Medulla oblongata (tissue), 1 donor: ENCODE measurements around the gene CENPC.
"Not testable (repeated sequence)": the region's sequence is repeated elsewhere in the genome, so short reads cannot be mapped to it uniquely, and the experiment has no call there.

Source experiments
- DNase-seq: peaks from one replicate; pipeline ENCODE4 v3.0.0-alpha.2; 2015; ENCODE audit errors: extremely low spot score

CENPC gene

GRCh38 chr4:67552146-67552792 is 7.0 kb upstream of the CENPC start:
- not testable (repeated sequence) for DNase-seq

DNA sequence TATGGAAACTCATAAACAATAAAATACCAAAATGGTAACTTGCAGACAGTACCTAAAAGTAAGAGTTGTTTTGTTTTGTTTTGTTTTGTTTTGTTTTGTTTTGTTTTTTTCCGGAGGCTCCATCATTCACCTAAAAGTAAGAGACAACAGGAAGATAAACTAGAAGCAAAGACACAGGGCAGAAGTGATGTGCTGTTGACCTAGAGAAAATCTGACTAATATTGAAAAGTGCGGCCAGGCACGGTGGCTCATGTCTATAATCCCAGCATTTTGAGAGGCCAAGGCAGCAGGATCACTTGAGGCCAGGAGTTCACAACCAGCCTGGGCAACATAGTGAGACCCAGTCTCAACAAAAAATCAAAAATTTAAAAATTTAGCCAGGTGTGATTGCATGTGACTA is 5.6 kb upstream of the CENPC start:
- no peak for DNase-seq

DNA sequence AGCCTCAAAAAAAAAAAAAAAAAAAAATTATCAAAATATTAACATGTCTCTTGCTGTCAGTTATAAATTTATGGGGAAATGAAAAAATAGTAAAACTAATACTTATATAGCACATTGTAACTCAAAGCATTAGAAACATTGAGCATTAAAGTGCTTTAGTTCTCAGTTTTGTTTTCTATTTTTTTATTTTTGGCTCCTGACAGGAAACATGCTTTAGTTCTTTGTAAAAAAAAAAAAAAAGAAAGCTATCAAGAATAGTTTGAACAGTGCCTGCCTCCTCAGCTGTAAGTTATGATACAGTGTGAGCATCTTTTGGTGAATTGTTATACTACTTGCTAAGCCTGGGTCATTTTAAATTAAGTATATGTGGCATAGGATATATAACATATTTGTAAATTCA is 5.1 kb upstream of the CENPC start:
- DNase-seq: no peak

GRCh38 chr4:67549123-67549522 is 3.8 kb upstream of the CENPC start:
- peak; percentile 34 for DNase-seq

- DNase-seq: peak; percentile 39
Observed at GRCh38 chr4:67546971-67547370, 1.7 kb upstream of the CENPC start.

- peak; percentile 32 for DNase-seq
Observed at GRCh38 chr4:67546004-67546356, 677 bp upstream of the CENPC start.

GRCh38 chr4:67542076-67542475 is 3.2 kb downstream of the CENPC start:
- DNase-seq: no peak

GRCh38 chr4:67539830-67540229 is 5.5 kb downstream of the CENPC start:
- no peak for DNase-seq

GRCh38 chr4:67535280-67535840 is 9.9 kb downstream of the CENPC start:
- no peak for DNase-seq

- DNase-seq: no peak
Observed at GRCh38 chr4:67533112-67533511, 12.2 kb downstream of the CENPC start.

DNA sequence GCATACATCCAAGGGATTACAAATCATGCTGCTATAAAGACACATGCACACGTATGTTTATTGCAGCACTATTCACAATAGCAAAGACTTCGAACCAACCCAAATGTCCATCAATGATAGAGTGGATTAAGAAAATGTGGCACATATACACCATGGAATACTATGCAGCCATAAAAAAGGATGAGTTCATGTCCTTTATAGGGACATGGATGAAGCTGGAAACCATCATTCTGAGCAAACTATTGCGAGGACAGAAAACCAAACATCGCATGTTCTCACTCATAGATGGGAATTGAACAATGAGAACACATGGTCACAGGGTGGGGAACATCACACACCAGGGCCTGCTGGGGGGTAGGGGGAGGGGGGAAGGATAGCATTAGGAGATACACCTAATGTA is 12.9 kb downstream of the CENPC start:
- DNase-seq: not testable (repeated sequence)

DNA sequence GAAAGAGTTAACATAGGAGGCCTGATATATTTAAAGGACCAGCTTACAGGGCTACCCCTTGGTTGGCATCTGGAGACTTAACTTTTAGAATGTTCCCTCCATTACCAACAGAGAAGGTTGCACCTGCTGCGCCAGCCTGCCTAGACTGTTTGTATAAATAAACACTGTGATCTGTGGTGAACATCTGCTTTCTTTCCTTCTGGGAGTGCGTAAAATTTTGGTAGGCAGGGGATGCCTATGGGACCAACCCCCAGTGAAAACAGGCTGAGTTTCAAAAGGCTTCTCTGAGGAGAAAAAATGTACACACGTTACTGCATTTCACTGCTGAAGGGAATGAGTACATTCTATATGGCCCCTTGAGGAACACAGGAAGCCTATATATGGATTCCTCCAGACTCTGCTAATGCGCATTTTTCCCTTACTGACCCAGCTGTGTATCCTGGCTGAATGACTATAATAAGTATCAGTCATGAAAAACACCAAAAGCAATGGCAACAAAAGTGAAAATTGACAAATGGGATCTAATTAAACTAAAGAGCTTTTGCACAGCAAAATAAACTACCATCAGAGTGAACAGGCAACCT is 13.8 kb downstream of the CENPC start:
- DNase-seq: no peak

GRCh38 chr4:67524140-67524539 is 21.2 kb downstream of the CENPC start:
- DNase-seq: not testable (repeated sequence)

DNA sequence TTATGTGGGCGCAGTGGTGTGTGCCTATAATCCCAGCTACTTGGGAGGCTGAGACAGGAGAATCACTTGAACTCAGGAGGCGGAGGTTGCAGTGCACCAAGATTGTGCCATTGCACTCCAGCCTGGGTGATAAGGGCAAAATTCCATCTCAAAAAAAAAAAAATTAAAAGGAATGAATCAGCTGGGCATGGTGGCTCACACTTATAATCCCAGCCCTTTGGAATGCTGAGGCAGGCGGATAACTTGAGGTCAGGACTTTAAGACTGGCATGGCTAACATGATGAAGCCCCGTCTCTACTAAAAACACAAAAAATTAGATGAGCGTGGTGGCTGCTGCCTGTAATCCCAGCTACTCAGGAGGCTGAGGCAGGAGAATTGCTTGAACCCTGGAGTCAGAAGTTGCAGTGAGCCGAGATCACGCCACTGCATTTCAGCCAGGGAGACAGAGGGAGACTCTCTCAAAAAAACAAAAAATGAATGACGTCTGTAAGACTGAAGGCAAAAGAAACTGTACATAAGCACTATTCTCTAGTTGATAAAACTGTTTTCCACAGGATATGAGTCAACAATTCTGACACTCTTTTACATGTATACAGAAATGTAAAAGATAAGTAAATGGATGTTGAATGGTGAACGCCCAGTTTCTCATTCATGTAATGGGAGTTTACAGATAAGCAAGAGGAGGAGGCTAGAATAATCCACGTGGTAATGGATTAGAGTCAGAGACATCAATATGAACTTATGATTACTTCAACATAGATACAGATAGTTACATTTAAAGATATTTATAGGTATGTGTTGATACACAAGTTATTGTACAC is 22.2 kb downstream of the CENPC start:
- no peak for DNase-seq

- DNase-seq: peak; percentile 20
Observed at GRCh38 chr4:67522230-67522629, 23.1 kb downstream of the CENPC start.

GRCh38 chr4:67521506-67521905 is 23.8 kb downstream of the CENPC start:
- DNase-seq: no peak

DNA sequence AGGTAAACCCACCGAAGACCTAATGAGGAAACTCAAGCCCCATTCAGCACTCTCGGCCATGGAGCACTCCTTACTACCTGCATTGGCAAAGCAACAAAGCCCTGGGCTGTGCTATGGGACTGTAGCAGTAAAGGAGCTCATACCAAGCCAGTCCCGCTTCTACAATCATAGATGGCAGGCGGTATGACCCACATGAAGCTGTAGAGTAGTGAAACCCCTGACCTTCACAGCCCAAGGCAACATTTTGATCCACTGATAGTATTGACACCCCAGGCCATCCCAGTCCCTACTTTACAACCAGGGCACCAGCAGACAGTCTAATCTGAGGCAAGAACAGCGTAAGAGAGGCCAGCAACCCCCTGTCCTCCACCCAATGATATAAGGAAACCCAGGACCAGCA is 25.2 kb downstream of the CENPC start:
- DNase-seq: no peak

DNA sequence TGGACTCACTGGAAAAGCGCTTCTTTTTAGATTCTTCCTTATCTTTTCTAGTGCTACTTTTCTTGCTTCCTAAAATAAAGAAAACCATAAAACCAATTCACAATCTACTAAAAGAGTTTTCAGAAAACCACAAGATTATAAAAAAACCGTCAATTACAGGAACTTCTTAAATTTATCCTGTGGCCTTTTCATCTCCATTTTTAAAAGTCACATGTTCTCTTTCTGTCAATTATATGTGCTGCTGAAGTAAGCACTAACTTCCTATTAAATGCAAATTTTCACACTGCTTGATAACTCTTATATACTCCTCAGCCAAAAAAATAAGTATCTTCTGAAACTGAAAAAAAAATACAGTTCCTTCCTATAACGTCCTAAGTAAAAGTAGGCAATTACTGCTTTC is 32.8 kb downstream of the CENPC start:
- no peak for DNase-seq

DNA sequence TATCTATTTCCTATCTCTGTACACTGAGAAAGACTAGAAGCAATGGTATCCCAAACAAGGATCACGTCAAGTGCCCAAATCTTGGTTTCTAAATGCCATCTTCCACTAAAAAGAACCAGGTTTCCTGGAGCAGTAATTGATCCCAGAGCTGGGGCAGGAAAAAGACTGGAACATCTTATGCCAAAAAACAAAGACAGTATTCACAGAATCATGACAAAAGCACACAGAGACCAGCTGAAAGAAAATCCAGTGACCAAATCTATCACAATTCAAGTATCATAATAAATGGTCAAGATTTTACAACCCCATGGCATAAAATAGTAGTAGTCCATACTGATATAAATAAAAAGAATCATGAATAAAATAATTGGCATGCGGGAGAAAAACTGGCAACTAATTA is 44.9 kb downstream of the CENPC start:
- DNase-seq: peak; percentile 43

- DNase-seq: no peak
Observed at GRCh38 chr4:67499799-67500198, 45.5 kb downstream of the CENPC start.

- no peak for DNase-seq
Observed at GRCh38 chr4:67483868-67484602, 61.3 kb downstream of the CENPC start.

DNA sequence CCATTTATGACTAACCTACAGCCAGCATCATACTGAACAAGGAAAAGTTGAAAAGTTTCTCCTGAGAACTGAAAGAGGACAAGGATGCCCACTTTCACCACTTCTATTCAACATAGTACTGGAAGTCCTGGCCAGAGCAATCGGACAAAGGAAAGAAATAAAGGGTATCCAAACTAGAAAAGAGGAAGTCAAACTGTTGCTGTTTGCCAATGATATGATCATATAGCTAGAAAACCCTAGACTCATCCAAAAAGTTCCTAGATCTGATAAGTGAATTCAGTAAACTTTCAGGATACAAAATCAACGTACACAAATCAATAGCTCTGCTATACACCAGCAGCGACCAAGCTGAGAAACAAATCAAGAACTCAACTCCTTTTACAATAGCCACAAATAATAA is 64.5 kb downstream of the CENPC start:
- no peak for DNase-seq
